GM18526 (cell line): ENCODE results near the gene TENT4A.

Source experiments
- POLR2A ChIP-seq: IDR thresholded peaks from 3 replicates; pipeline ENCODE4 v1.6.1; 2011; ENCODE audit not compliant: insufficient read length; ENCODE audit errors: extremely low read depth

The TENT4A gene

GRCh38 chr5:6765612-6766525 is 52.6 kb downstream of the TENT4A start:
- TF ChIP-seq POLR2A, result no peak

DNA sequence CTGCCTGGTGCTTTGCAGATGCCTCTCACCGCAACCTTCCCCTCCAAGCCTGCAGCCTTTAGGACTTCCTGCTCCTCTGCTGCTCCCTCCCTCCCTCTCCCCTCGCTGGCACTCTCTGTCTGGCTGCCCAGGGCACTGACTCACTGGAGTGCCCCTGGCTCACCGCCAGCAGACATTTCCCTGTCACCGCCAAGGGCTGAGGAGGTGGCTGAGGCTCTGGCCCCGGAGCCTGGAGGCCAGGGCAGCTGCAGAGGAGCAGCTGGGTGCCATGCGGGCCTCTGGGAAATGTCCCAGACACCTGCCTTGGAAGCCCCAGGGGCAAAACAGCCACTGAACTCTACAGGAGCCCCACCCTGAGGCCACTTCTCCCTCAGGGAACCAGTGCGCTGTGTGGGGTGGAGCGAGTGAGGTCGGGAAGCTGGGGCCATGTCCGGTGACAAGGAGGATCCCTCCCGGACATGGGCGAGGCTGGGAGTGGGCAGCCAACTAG is 53.4 kb downstream of the TENT4A start:
- TF ChIP-seq POLR2A, result no peak

GRCh38 chr5:6767481-6768063 is 54.3 kb downstream of the TENT4A start:
- no peak for TF ChIP-seq POLR2A

DNA sequence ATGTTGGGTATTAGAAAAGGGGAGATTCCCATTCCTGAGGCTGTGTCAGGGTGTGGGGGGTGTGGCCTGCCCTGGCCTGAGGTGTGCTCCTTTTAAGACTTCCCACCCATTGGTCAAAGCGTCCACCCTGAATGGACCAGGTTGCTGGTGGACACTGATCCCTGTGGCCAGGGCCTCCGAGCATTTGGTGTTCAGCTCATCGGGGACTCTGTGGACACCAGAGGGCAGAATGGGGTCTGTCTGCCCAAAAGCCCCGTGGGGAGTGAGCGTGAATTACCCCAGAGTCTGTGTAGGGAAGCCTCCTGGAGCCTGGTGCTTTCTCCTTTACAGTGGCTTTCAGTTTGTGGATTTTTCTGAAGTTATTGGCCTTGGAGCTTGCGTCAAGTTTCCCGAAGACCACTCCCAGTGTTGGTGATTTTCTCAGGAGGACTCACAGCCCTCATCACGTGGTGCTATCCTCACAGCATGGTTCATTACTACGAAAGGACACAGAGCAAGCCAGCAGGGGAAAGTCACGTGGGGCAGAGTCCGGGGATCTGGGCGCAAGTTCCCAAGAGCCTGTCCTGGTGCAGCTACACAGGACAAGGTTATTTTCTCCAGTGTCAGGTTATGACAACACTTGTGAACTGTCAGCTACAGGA is 55.5 kb downstream of the TENT4A start:
- TF ChIP-seq POLR2A, result no peak

- TF ChIP-seq POLR2A, result no peak
Measured at GRCh38 chr5:6770826-6771607, 57.8 kb downstream of the TENT4A start.

DNA sequence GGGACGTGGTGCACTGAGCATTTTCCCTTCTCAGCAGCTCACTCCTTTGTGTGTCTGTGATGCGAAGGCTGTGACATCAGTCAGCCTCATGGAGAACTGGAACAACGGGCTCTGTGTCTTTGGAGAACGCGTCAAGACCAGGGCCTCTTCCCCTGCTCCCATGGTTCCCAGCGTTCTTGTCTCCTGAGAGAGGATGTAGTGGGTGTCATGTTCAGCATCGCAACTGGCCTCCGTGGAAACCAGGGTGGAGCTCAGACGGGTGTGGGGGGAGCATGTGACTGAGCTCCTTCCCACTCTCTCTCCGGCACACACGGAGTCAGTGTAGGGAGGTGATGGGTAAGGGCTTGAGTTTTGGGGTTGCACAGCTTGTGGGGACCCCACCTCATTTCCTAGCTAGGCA is 59.7 kb downstream of the TENT4A start:
- TF ChIP-seq POLR2A, result no peak

DNA sequence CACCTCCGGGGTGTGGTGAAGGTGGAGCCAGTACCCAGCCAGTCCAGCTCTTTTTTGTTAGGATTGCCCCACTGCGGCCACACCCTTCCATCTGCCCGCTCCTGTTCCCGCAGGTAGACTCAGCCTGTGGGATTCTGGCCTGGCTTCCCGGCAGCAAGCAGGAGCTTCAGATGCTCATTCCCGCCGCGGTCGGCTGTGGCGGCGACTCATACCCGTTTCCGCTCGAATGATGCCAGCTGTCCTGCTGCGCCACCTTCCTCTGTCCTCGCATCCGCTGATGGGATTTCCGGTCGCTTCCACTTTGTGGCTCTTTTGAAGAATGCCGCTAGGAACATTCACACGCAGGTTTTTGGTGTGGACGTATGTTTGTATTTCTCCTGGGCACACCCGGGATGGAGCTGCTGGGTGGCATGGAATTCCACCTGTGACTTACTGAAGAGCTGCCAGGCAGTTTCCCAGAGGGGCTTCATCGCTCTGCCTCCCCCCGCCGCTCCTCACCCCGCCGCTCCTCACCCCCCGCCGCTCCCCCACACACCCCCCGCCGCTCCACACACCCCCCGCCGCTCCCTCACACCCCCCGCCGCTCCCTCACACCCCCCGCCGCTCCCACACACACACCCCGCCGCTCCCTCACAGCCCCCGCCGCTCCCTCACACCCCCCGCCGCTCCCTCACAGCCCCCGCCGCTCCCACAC is 60.3 kb downstream of the TENT4A start:
- TF ChIP-seq POLR2A, result no peak

- no peak for TF ChIP-seq POLR2A
Measured at GRCh38 chr5:6774721-6775204, 61.5 kb downstream of the TENT4A start.

GRCh38 chr5:6775571-6775970 is 62.3 kb downstream of the TENT4A start:
- TF ChIP-seq POLR2A, result no peak

DNA sequence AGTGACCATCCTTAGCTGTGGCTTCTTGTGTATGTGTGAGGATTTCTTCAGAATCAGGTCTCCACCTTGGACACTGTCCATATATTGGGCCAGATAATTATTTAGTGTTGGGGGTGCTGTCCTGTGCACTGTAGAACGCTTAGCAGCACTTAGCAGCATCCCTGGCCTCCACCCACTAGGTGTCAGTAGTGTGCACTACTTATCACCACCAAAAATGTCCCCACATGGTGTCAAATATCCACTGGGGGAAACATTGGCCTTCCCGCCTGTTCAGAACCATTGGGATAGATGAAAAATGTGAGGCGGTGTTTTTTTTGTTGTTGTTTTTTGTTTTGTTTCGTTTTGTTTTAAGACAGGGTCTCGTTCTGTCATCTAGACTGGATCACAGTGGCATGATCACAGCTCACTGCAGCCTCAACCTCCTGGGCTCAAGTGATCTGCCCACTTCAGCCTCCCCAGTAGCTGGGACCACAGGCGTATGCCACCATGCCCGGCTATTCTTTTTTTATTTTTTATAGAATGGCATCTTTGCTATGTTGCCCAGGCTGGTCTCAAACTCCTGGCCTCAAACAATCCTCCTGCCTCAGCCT is 67.7 kb downstream of the TENT4A start:
- TF ChIP-seq POLR2A, result no peak

- TF ChIP-seq POLR2A, result no peak
Measured at GRCh38 chr5:6781716-6782115, 68.5 kb downstream of the TENT4A start.

- no peak for TF ChIP-seq POLR2A
Measured at GRCh38 chr5:6783787-6784186, 70.6 kb downstream of the TENT4A start.

GRCh38 chr5:6784481-6784880 is 71.2 kb downstream of the TENT4A start:
- TF ChIP-seq POLR2A, result no peak
